ENCODE results near the gene MAU2. TPM values are rescaled to one million over a fixed set of nuclear protein-coding genes. Genes with fewer than 3 reads are reported as not detected.

MAU2 gene
- total RNA-seq, 1 donor from 2014 or later, result 45.4 TPM

DNA sequence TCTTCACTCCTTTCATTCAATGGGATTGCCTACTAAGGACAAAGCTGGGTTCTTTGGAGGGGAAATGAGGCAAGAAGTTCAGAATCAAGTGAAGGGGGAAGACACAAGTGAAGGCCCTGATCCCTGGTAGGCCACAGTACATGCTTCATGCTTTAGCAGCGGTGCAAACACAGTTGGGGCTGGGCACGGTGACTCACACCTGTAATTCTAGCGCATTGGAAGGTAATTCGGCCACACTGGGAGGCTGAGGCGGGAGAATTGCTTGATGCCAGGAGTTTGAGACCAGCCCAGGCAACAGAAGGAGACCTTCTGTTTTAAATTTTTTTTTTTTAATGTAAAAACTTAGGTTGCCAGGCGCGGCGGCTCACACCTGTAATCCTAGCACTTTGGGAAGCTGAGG, 61.5 kb downstream of the MAU2 start:
- peaks cover 16% of the 10 kb centered on the region for H3K4me1 Mint-ChIP-seq (ENCODE audit: low read depth)
- H3K4me3 Mint-ChIP-seq (ENCODE audit: unreplicated experiment), result no peak overlapping the region
- no peaks in the 10 kb centered on the region for H3K36me3 Mint-ChIP-seq (ENCODE audit: low read depth)
- DNase-seq (ENCODE audit: low spot score), result no peak
- no peak overlapping the region for H3K27ac Mint-ChIP-seq (ENCODE audit: unreplicated experiment)
- no peaks in the 10 kb centered on the region for H3K27me3 Mint-ChIP-seq (ENCODE audit: low read depth)
- TF ChIP-seq, protein P1, sequence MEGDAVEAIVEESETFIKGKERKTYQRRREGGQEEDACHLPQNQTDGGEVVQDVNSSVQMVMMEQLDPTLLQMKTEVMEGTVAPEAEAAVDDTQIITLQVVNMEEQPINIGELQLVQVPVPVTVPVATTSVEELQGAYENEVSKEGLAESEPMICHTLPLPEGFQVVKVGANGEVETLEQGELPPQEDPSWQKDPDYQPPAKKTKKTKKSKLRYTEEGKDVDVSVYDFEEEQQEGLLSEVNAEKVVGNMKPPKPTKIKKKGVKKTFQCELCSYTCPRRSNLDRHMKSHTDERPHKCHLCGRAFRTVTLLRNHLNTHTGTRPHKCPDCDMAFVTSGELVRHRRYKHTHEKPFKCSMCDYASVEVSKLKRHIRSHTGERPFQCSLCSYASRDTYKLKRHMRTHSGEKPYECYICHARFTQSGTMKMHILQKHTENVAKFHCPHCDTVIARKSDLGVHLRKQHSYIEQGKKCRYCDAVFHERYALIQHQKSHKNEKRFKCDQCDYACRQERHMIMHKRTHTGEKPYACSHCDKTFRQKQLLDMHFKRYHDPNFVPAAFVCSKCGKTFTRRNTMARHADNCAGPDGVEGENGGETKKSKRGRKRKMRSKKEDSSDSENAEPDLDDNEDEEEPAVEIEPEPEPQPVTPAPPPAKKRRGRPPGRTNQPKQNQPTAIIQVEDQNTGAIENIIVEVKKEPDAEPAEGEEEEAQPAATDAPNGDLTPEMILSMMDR (IDR thresholded peaks at IDR 0.05), result no peak
- no peaks in the 10 kb centered on the region for H3K9me3 Mint-ChIP-seq (ENCODE audit: low read depth)

DNA sequence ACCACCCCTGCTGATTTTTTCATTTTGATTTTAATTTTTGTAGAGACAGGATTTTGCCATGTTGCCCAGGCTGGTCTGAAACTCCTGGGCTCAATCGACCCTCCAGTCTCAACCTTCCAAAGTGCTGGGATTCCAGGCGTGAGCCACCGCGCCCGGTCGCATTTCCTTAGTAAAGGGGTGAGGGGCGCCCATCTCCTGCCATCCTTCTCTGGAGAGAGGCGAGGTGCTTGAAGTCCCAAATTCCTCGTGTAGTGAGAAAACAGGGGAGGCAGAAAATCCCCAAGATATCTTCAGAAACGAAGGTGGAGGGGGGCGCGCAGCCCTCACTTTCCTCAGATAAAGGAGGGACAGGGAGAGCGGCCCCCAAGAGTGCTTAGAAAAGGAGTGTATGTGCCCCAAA, 63.9 kb downstream of the MAU2 start:
- H3K27ac Mint-ChIP-seq (ENCODE audit: unreplicated experiment), result no peak overlapping the region
- no peaks in the 10 kb centered on the region for H3K9me3 Mint-ChIP-seq (ENCODE audit: low read depth)
- no peaks in the 10 kb centered on the region for H3K36me3 Mint-ChIP-seq (ENCODE audit: low read depth)
- H3K4me1 Mint-ChIP-seq (ENCODE audit: low read depth), result peaks cover 32% of the 10 kb centered on the region
- no peak for DNase-seq (ENCODE audit: low spot score)
- H3K27me3 Mint-ChIP-seq (ENCODE audit: low read depth), result no peaks in the 10 kb centered on the region
- TF ChIP-seq, protein P1 (IDR thresholded peaks at IDR 0.05), result no peak
- H3K4me3 Mint-ChIP-seq (ENCODE audit: unreplicated experiment), result peak overlapping the region; percentile 76

DNA sequence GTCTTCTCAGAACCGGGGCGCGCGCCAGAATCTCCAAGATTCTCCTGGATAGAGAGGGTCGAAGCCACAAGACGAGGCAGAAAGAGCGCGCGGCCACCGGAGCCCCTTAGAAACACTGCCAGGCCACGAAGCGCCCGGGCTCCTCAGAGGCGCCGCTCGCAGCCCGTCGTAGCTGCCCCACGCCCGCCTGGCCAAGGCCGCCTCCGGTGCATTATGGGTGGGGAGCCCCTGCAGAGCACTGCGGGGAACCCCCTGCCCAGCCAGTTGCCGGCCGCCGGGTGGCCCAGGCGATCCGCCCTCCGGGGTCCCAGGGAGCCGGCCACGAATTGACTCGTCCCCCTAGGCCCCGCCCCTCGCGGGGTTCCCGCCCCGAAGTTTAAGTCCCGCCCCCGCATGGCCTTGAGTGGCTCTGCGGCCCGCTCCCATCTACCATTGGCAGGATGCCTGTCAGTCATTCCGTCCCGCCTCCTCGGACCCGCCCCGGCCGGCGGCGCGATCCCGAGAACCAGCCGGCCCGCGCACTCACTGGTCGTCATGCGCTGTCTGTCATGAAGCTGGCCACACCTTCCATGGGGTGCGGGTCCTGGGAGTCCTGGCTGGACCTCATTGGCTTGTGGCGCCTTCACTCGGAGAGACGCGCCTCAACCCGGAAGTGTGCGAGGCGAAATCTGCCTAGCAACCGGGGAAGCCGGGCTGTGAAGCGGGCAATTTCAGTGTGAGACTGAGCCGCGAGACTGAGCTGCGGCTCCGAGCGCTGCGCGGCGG, 64.7 kb downstream of the MAU2 start:
- DNase-seq (ENCODE audit: low spot score), result peak; percentile 100
- peaks cover 32% of the 10 kb centered on the region for H3K4me1 Mint-ChIP-seq (ENCODE audit: low read depth)
- peak overlapping the region; percentile 76 for H3K4me3 Mint-ChIP-seq (ENCODE audit: unreplicated experiment)
- H3K27ac Mint-ChIP-seq (ENCODE audit: unreplicated experiment), result peak overlapping the region; percentile 93
- no peaks in the 10 kb centered on the region for H3K27me3 Mint-ChIP-seq (ENCODE audit: low read depth)
- TF ChIP-seq, protein P1 (IDR thresholded peaks at IDR 0.05), result no peak
- H3K36me3 Mint-ChIP-seq (ENCODE audit: low read depth), result no peaks in the 10 kb centered on the region
- no peaks in the 10 kb centered on the region for H3K9me3 Mint-ChIP-seq (ENCODE audit: low read depth)

DNA sequence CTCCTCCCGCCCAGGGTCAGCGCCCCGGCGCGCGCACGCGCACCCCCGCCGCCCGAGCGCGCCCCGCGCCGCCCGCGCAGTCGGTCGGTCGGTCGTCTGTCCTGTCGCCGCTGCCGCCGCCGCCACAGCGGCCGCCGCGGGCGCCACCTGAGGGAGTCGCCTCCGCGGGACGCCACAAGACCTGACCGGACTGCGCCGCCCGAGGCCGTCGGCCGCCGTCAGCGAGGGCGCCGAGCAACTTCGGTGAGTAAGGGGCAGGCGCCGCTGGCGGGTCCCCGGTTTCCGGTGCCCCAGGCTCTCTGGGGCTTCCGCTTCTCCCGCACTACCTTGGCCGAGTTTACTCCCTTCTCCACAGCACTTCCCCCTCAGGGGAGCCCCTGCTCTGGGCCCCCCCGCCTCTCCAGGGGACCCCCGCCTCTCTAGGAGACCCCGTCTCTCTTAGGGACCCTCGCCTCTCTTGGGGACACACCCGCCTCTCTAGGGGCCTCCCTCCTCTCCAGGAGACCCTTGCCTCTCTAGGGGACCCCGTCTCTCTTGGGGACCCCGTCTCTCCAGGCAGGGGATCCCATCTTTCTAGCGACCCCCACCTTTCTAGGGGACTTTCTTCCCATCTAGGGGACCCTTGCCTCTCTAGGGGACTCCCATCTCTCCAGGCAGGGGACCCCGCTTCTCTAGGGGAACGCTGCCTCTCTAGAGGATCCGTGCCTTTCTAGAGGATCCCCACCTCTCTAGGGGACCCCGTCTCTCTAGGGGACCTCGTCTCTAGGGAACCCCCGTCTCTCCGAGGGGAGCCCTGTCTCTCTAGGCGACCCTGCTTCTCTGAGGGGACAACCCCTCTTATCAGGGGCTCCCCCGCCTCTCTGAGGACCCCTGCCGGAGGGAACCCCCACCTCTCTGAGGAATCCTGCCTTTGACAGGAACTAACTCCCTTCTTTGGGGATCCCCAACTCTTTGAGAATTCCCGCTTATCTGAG, 65.6 kb downstream of the MAU2 start:
- Mint-ChIP-seq H3K4me1 (ENCODE audit: low read depth) (peaks cover 32% of the 10 kb centered on the region), H3K9me3 (ENCODE audit: low read depth) (no peaks in the 10 kb centered on the region), H3K27me3 (ENCODE audit: low read depth) (no peaks in the 10 kb centered on the region), H3K36me3 (ENCODE audit: low read depth) (no peaks in the 10 kb centered on the region), H3K27ac (ENCODE audit: unreplicated experiment) (peak overlapping the region; percentile 73), H3K4me3 (ENCODE audit: unreplicated experiment) (peak overlapping the region; percentile 76)
- TF ChIP-seq, protein P1 (IDR thresholded peaks at IDR 0.05), result peak; percentile 38
- peak; percentile 84 for DNase-seq (ENCODE audit: low spot score)

DNA sequence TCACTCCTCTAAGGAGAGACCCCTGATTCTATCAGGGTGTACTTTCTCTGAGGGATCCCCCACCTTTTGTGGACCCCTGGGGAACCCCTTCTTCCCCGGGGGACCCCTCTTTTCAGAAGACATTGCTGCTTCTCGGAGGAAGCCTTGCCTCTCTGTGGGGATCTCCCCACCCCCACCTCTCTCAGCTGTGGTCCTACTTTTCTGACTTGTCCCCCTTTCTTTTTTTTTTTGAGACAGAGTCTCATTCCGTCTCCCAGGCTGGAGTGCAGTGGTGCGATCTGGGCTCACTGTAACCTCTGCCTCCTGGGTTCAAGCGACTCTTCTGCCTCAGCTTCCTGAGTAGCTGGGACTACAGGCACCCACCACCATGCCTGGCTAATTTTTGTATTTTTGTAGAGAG, 66.5 kb downstream of the MAU2 start:
- Mint-ChIP-seq H3K9me3 (ENCODE audit: low read depth) (no peaks in the 10 kb centered on the region), H3K36me3 (ENCODE audit: low read depth) (no peaks in the 10 kb centered on the region), H3K27ac (ENCODE audit: unreplicated experiment) (peak overlapping the region; percentile 73), H3K4me3 (ENCODE audit: unreplicated experiment) (peak overlapping the region; percentile 72), H3K4me1 (ENCODE audit: low read depth) (peaks cover 38% of the 10 kb centered on the region), H3K27me3 (ENCODE audit: low read depth) (no peaks in the 10 kb centered on the region)
- DNase-seq (ENCODE audit: low spot score), result no peak
- TF ChIP-seq, protein P1 (IDR thresholded peaks at IDR 0.05), result no peak
